ENCODE results near the gene PRDM11. TPM values are rescaled to one million over a fixed set of nuclear protein-coding genes. Genes with fewer than 3 reads are reported as not detected.

The PRDM11 gene
- 4.8 and 7.2 TPM in 2 replicates for total RNA-seq

DNA sequence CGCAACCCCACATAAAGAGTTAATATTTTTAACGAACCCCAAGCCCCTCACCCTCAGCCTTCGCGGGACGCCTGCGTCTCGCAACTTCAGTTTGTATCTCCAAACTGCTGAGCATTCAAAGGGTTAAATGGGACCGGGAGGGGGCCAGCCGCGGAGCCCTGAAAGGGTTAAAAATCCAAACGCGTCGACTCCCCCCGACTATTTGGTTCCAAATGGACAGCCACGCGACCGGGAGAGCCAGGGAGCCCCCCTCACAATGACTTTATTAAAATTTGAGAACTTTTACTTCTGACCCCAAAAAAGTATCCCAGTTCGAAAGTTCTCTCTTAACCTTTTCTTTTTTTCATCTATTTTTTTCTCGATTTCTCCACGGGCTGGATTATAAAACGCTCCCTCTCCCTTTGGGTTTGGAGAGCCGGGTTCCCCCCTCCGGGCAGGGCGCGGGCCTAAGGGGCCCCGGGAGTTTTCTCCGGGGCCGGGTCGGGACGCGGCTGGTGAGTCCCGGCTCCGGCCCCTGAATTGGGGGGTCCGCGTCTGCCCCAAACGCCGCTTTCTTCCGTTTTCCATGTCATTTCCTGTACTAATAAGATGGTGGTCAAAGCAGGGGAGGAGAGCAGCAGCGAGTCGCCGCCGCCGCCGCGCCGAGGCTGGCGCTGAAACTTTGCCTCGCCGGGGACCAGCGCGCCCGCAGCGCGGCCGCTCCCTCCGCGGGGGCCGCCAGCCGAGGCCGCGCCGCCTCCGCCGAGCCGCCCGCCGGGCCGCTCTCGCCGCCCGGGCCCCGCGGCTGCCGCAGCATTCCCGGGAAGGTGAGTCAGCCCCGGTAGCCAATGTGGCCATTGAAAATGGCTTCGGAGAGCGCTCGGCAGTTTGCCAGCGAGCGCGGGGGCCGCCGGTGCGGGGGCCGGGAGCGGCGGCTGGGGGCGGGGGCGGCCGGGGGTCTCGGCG, at the start of gene PRDM11:
Gene PRDM11 (plus strand): TSS at position 568 of the 945 bp plus-strand sequence. CDS start 35,128 bp downstream, outside the sequence.

Other genes with a start within 250 kb of the PRDM11 start
- gene TP53I11, start 195.8 kb upstream of the PRDM11 start, total RNA-seq, result 36.0 and 39.1 TPM in 2 replicates
- gene SYT13, start 139.7 kb downstream of the PRDM11 start, total RNA-seq, result not detected in 2 replicates

Measured in thoracic aorta endothelial cell (primary cell).